HEK293 (cell line): ENCODE results near the gene GDPD5.

ENCODE experiments used
- CTCF ChIA-PET: fragments of 350-600 bp; formaldehyde crosslinking; extraction: SDS; loops from one replicate; lab custom pipeline; 2021; ENCODE audit warnings: antibody characterized with exemption; lab: Yijun Ruan, JAX
- POLR2A ChIA-PET: fragments of 300-600 bp; formaldehyde crosslinking; extraction: SDS; loops from one replicate; lab custom pipeline; 2020; ENCODE audit warnings: antibody characterized with exemption, inconsistent platforms; lab: Yijun Ruan, JAX
- H3K27ac ChIP-seq: fragments of 200-500 bp; sonication (Bioruptor generic); 2 replicates; pipeline ENCODE4 v1.5.1; 2014; ENCODE audit warnings: low read depth, low read length, control low read depth, inconsistent platforms; ENCODE audit errors: extremely low read depth
- H3K36me3 ChIP-seq, 2 experiments: fragments of 200-500 bp in 1 of 2; sonication (Bioruptor generic) in 1 of 2; 1 replicate in 1 of 2; 2 replicates in 1 of 2; pipeline ENCODE4 v1.5.1; 2014 to 2017; ENCODE audit warnings: inconsistent platforms in 2 of 2, low read length in 2 of 2; ENCODE audit not compliant: control insufficient read depth in 2 of 2, insufficient read depth in 1 of 2
- H3K4me1 ChIP-seq: fragments of 200-500 bp; sonication (Bioruptor generic); 2 replicates; pipeline ENCODE4 v1.5.1; 2014; ENCODE audit warnings: mild to moderate bottlenecking, low read length, inconsistent platforms; ENCODE audit not compliant: control insufficient read depth, insufficient read depth
- H3K4me3 ChIP-seq: 2 replicates; pipeline ENCODE4 v1.5.1; 2011; ENCODE audit warnings: low read depth, mild to moderate bottlenecking, control low read depth, low read length, moderate library complexity
- H3K9me3 ChIP-seq: fragments of 200-500 bp; sonication (Bioruptor generic); 2 replicates; pipeline ENCODE4 v1.5.1; 2014; ENCODE audit warnings: low read depth, low read length, inconsistent platforms; ENCODE audit not compliant: control insufficient read depth, insufficient read depth
- ZBTB1 ChIP-seq: fragments of 450-650 bp; formaldehyde crosslinking; IDR thresholded peaks from 2 replicates; pipeline ENCODE4 v1.5.1; 2016; ENCODE audit warnings: missing biosample characterization, missing genetic modification characterization
- ZBTB21 ChIP-seq: fragments of 450-650 bp; formaldehyde crosslinking; IDR thresholded peaks from 2 replicates; pipeline ENCODE4 v1.5.1; 2017; ENCODE audit warnings: missing biosample characterization, missing genetic modification characterization
- ZNF121 ChIP-seq: fragments of 450-650 bp; formaldehyde crosslinking; IDR thresholded peaks from 2 replicates; pipeline ENCODE4 v1.5.1; 2016; ENCODE audit warnings: missing biosample characterization, missing genetic modification characterization
- ZNF132 ChIP-seq: fragments of 450-650 bp; formaldehyde crosslinking; IDR thresholded peaks from 2 replicates; pipeline ENCODE4 v1.5.1; 2017; ENCODE audit warnings: missing biosample characterization, missing genetic modification characterization, borderline replicate concordance
- ZNF155 ChIP-seq: fragments of 450-650 bp; formaldehyde crosslinking; IDR thresholded peaks from 2 replicates; pipeline ENCODE4 v1.5.1; 2016; ENCODE audit warnings: missing biosample characterization, missing genetic modification characterization
- ZNF157 ChIP-seq: fragments of 450-650 bp; formaldehyde crosslinking; IDR thresholded peaks from 2 replicates; pipeline ENCODE4 v1.5.1; 2016; ENCODE audit warnings: missing biosample characterization, missing genetic modification characterization
- ZNF16 ChIP-seq: fragments of 450-650 bp; formaldehyde crosslinking; IDR thresholded peaks from 2 replicates; pipeline ENCODE4 v1.5.1; 2016; ENCODE audit warnings: low read depth, missing biosample characterization, missing genetic modification characterization
- ZNF174 ChIP-seq: fragments of 450-650 bp; formaldehyde crosslinking; IDR thresholded peaks from 2 replicates; pipeline ENCODE4 v1.5.0; 2017; ENCODE audit warnings: missing biosample characterization, mild to moderate bottlenecking, missing genetic modification characterization
- ZNF175 ChIP-seq: fragments of 450-650 bp; formaldehyde crosslinking; IDR thresholded peaks from 2 replicates; pipeline ENCODE4 v1.5.1; 2016; ENCODE audit warnings: missing biosample characterization, missing genetic modification characterization
- ZNF184 ChIP-seq: fragments of 450-650 bp; IDR thresholded peaks from 2 replicates; pipeline ENCODE4 v1.5.1; 2018; ENCODE audit warnings: missing biosample characterization, mild to moderate bottlenecking, missing genetic modification characterization
- ZNF266 ChIP-seq: fragments of 450-650 bp; formaldehyde crosslinking; IDR thresholded peaks from 2 replicates; pipeline ENCODE4 v1.5.1; 2016; ENCODE audit warnings: missing biosample characterization, missing genetic modification characterization, low read depth
- ZNF292 ChIP-seq: fragments of 450-650 bp; formaldehyde crosslinking; IDR thresholded peaks from 2 replicates; pipeline ENCODE4 v1.5.1; 2016; ENCODE audit warnings: low read depth, missing biosample characterization, missing genetic modification characterization, borderline replicate concordance
- ZNF335 ChIP-seq: fragments of 450-650 bp; formaldehyde crosslinking; conservative IDR thresholded peaks from 2 replicates; pipeline ENCODE4 v1.5.1; 2016; ENCODE audit warnings: missing biosample characterization, missing genetic modification characterization
- ZNF37A ChIP-seq: fragments of 450-650 bp; IDR thresholded peaks from 2 replicates; pipeline ENCODE4 v1.5.1; 2018; ENCODE audit warnings: missing biosample characterization, missing genetic modification characterization
- ZNF391 ChIP-seq: fragments of 450-650 bp; formaldehyde crosslinking; IDR thresholded peaks from 2 replicates; pipeline ENCODE4 v1.5.1; 2016; ENCODE audit warnings: low read depth, missing biosample characterization, missing genetic modification characterization, borderline replicate concordance
- ZNF548 ChIP-seq: fragments of 450-650 bp; formaldehyde crosslinking; IDR thresholded peaks from 2 replicates; pipeline ENCODE4 v1.5.1; 2016; ENCODE audit warnings: missing biosample characterization, missing genetic modification characterization
- ZNF558 ChIP-seq: fragments of 450-650 bp; formaldehyde crosslinking; IDR thresholded peaks from 2 replicates; pipeline ENCODE4 v1.5.1; 2016; ENCODE audit warnings: missing biosample characterization, missing genetic modification characterization
- ZNF571 ChIP-seq: fragments of 450-650 bp; formaldehyde crosslinking; IDR thresholded peaks from 2 replicates; pipeline ENCODE4 v1.5.0; 2017; ENCODE audit warnings: missing biosample characterization, missing genetic modification characterization
- ZNF624 ChIP-seq: fragments of 450-650 bp; formaldehyde crosslinking; IDR thresholded peaks from 2 replicates; pipeline ENCODE4 v1.5.1; 2017; ENCODE audit warnings: missing biosample characterization, missing genetic modification characterization
- ZNF658 ChIP-seq: fragments of 450-650 bp; formaldehyde crosslinking; IDR thresholded peaks from 2 replicates; pipeline ENCODE4; 2016; ENCODE audit warnings: missing biosample characterization, missing genetic modification characterization
- ZNF785 ChIP-seq: fragments of 450-650 bp; formaldehyde crosslinking; IDR thresholded peaks from 2 replicates; pipeline ENCODE4 v1.5.1; 2016; ENCODE audit warnings: missing biosample characterization, missing genetic modification characterization
- ZNF830 ChIP-seq: fragments of 450-650 bp; IDR thresholded peaks from 2 replicates; pipeline ENCODE4 v1.5.0; 2018; ENCODE audit warnings: missing biosample characterization, missing genetic modification characterization, low read depth, mild to moderate bottlenecking, moderate library complexity
- TF ChIP-seq, protein P1 (sequence below): fragments of 450-650 bp; formaldehyde crosslinking; IDR thresholded peaks from 2 replicates; pipeline ENCODE4 v1.5.0; 2017; ENCODE audit warnings: missing biosample characterization, missing genetic modification characterization, borderline replicate concordance
- TF ChIP-seq, protein P2 (sequence below): fragments of 450-650 bp; formaldehyde crosslinking; IDR thresholded peaks from 2 replicates; pipeline ENCODE4 v1.5.1; 2016; ENCODE audit warnings: missing biosample characterization, missing genetic modification characterization
- TF ChIP-seq, protein P3 (sequence below): fragments of 450-650 bp; IDR thresholded peaks from 2 replicates; pipeline ENCODE4 v1.5.1; 2018; ENCODE audit warnings: missing biosample characterization, mild to moderate bottlenecking, missing genetic modification characterization

GDPD5 gene

DNA sequence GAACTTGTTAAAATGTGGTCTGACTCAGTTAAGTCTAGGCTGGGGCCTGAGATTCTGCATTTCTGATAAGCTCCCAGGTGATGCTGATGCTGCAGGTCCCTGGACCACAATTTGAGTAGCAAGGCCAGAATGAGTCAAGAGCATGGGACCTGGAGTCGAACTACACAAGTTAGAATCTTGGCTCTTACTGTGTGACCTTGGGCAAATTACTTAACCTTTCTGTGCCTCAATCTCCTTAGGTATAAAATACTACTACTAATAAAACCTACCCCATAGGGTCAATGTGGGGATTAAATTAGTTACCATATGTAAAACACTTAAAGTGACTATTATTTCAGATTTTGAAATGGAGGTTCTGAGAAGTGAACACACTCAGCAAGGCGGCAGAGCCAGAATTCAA lies 34.3 kb downstream of the GDPD5 start (continued):
- TF ChIP-seq, protein P1, sequence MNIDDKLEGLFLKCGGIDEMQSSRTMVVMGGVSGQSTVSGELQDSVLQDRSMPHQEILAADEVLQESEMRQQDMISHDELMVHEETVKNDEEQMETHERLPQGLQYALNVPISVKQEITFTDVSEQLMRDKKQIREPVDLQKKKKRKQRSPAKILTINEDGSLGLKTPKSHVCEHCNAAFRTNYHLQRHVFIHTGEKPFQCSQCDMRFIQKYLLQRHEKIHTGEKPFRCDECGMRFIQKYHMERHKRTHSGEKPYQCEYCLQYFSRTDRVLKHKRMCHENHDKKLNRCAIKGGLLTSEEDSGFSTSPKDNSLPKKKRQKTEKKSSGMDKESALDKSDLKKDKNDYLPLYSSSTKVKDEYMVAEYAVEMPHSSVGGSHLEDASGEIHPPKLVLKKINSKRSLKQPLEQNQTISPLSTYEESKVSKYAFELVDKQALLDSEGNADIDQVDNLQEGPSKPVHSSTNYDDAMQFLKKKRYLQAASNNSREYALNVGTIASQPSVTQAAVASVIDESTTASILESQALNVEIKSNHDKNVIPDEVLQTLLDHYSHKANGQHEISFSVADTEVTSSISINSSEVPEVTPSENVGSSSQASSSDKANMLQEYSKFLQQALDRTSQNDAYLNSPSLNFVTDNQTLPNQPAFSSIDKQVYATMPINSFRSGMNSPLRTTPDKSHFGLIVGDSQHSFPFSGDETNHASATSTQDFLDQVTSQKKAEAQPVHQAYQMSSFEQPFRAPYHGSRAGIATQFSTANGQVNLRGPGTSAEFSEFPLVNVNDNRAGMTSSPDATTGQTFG (tag by site-specific recombination), result no peak
- TF ChIP-seq ZNF157 (tag by site-specific recombination) (no peak), ZNF175 (tag by site-specific recombination) (no peak), ZNF558 (no peak), ZNF292 (tag by site-specific recombination) (no peak), ZNF548 (no peak), ZNF121 (tag by site-specific recombination) (no peak), ZNF335 (tag by site-specific recombination) (no peak), ZBTB1 (tag by site-specific recombination) (no peak)

DNA sequence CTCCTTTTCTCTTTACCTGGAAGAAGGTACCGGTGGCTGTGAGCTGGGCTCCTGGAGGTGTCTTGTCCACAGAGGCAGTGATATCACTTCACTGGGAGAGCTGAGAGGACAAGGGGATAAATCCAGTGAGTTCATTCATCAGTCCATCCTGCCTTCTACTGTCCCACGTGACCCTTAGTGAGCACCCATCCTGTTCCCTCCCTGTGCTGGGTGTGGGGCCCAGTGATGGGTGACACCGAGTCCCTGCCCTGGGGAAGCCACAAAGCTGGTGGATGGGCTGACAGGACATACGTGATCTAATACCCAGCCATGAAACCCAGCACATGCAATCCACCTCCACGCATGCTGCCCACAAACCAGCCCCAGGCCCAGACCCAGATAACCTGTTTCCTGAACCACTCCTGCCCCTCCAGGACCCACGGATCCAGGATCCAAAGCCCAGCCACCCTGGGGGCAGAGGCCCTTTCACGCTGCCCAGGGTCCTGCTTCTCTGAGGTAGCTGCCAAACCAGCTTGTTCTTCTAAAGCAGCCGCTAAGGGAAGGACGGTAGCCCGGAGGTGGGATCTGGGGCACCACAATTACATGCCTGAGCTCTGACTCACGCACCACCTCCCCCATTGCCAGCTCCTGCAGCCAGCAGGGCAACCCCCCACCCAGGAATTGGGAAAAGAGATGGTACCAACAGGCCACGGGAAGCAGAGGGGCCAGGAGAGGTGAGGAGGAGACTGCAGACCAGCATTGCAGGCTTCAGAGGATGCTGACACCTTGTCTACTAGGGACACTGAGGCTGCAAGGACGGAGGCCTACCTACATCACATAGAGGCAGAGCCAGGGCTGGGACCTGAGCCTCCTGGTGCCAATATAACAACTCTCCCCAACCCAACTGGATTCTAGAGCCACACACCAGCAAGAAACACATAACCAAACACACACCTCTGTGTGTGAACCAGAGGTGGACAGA lies 35.2 kb downstream of the GDPD5 start:
- H3K4me3 ChIP-seq, result no peak overlapping the region
- TF ChIP-seq ZNF830 (no peak), ZNF132 (no peak)
- POLR2A ChIA-PET, result no interaction called here

DNA sequence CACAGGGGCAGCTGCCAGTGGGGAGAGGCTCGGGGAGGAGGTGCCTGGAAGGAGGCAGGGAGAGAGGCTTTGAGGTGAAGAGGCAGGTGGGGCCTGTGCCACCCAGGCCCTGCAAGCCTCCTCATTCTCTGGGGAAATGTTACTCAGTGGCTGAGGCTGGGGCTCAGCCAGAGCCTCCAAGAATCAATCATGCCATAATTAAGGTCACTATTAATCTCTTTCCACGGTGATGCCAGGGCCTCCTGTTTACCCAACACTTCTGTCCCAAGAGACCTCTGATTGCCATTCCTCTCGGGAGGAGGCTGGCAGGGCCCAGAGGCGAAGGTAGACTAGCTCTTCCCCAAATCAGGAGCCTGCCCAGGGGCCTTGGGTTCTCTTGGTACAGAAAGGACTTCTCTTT lies 38.4 kb downstream of the GDPD5 start:
- POLR2A ChIA-PET, result no interaction called here
- Histone ChIP-seq H3K4me3 (no peak overlapping the region), H3K36me3 (no peaks in the 10 kb centered on the region)
- TF ChIP-seq, protein P2, sequence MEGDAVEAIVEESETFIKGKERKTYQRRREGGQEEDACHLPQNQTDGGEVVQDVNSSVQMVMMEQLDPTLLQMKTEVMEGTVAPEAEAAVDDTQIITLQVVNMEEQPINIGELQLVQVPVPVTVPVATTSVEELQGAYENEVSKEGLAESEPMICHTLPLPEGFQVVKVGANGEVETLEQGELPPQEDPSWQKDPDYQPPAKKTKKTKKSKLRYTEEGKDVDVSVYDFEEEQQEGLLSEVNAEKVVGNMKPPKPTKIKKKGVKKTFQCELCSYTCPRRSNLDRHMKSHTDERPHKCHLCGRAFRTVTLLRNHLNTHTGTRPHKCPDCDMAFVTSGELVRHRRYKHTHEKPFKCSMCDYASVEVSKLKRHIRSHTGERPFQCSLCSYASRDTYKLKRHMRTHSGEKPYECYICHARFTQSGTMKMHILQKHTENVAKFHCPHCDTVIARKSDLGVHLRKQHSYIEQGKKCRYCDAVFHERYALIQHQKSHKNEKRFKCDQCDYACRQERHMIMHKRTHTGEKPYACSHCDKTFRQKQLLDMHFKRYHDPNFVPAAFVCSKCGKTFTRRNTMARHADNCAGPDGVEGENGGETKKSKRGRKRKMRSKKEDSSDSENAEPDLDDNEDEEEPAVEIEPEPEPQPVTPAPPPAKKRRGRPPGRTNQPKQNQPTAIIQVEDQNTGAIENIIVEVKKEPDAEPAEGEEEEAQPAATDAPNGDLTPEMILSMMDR (tag by site-specific recombination), result no peak
- TF ChIP-seq ZNF174 (tag by site-specific recombination) (no peak), ZNF785 (no peak), ZNF155 (tag by site-specific recombination) (no peak), ZNF624 (tag by site-specific recombination) (no peak), ZNF571 (no peak), ZBTB21 (no peak), ZNF121 (tag by site-specific recombination) (no peak), ZNF37A (tag by site-specific recombination) (no peak), ZNF658 (tag by site-specific recombination) (no peak), ZNF16 (tag by site-specific recombination) (no peak), ZNF184 (no peak), ZNF391 (no peak), ZNF266 (tag by site-specific recombination) (no peak)
- TF ChIP-seq, protein P3, sequence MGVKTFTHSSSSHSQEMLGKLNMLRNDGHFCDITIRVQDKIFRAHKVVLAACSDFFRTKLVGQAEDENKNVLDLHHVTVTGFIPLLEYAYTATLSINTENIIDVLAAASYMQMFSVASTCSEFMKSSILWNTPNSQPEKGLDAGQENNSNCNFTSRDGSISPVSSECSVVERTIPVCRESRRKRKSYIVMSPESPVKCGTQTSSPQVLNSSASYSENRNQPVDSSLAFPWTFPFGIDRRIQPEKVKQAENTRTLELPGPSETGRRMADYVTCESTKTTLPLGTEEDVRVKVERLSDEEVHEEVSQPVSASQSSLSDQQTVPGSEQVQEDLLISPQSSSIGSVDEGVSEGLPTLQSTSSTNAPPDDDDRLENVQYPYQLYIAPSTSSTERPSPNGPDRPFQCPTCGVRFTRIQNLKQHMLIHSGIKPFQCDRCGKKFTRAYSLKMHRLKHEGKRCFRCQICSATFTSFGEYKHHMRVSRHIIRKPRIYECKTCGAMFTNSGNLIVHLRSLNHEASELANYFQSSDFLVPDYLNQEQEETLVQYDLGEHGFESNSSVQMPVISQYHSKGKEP (tag by site-specific recombination), result no peak
- TF ChIP-seq, all 188 proteins: peak for 0
- Histone ChIP-seq H3K4me1 (no peaks in the 10 kb centered on the region), H3K27ac (no peak overlapping the region), H3K9me3 (no peaks in the 10 kb centered on the region)
- CTCF ChIA-PET, result no interaction called here

More for the DNA sequence above, 35.2 kb downstream of the GDPD5 start:
- Histone ChIP-seq H3K36me3 (no peaks in the 10 kb centered on the region), H3K4me1 (no peaks in the 10 kb centered on the region), H3K9me3 (no peaks in the 10 kb centered on the region), H3K27ac (no peak overlapping the region)
- CTCF ChIA-PET, result interaction anchor here (0.6 to 1.2 kb wide), 5 partner anchors 19 to 661 kb away, joined by 3 to 4 read pairs (median 3); no protein-coding TSS in a partner anchor
